ENCODE data around the gene NKG7.

DNA sequence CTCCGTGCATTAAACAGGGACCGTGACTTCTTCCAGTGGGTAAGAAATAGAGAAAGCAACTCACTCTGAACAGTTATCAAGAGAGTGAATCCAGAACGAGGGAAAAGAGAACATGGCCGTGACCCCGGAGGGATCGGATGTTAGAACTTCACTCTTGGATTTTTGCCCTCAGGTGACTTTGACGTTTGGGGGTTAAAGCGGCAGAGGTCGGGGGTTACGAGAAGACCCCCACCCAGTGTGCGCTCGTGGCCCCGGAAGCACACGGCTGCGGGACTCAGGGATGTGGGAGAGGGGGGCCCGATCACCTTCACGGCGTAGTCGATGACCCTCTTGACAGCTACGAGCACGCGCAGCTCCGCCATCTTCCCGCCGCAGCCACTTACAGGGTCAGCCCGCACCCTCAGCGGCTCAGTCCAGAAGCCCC lies 6.5 kb downstream of the NKG7 start, which contains the start of gene ETFB:
- TF ChIP-seq, protein P1, sequence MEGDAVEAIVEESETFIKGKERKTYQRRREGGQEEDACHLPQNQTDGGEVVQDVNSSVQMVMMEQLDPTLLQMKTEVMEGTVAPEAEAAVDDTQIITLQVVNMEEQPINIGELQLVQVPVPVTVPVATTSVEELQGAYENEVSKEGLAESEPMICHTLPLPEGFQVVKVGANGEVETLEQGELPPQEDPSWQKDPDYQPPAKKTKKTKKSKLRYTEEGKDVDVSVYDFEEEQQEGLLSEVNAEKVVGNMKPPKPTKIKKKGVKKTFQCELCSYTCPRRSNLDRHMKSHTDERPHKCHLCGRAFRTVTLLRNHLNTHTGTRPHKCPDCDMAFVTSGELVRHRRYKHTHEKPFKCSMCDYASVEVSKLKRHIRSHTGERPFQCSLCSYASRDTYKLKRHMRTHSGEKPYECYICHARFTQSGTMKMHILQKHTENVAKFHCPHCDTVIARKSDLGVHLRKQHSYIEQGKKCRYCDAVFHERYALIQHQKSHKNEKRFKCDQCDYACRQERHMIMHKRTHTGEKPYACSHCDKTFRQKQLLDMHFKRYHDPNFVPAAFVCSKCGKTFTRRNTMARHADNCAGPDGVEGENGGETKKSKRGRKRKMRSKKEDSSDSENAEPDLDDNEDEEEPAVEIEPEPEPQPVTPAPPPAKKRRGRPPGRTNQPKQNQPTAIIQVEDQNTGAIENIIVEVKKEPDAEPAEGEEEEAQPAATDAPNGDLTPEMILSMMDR (IDR thresholded peaks at IDR 0.05), result no peak
- no peak for TF ChIP-seq POLR2A (IDR thresholded peaks at IDR 0.05)

Data from thyroid gland (tissue), 4 donors.